GM19099 (cell line): Measurements from ENCODE around the gene RNF138.

Source experiments
- POLR2A ChIP-seq: IDR thresholded peaks from 3 replicates; pipeline ENCODE4 v1.6.1; 2011; ENCODE audit warnings: low read depth; ENCODE audit not compliant: insufficient read length; ENCODE audit errors: extremely low read depth

RNF138 gene, protein sequence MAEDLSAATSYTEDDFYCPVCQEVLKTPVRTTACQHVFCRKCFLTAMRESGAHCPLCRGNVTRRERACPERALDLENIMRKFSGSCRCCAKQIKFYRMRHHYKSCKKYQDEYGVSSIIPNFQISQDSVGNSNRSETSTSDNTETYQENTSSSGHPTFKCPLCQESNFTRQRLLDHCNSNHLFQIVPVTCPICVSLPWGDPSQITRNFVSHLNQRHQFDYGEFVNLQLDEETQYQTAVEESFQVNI

GRCh38 chr18:32091724-32092421, at the start of gene RNF138:
Gene RNF138 (plus strand): TSS chr18:32091874. CDS start chr18:32092777, 903 bp downstream.
- TF ChIP-seq POLR2A = peak; percentile 86

- no peak for TF ChIP-seq POLR2A
These were observed 49.3 kb upstream of the RNF138 start for GRCh38 chr18:32042337-32042736.

DNA sequence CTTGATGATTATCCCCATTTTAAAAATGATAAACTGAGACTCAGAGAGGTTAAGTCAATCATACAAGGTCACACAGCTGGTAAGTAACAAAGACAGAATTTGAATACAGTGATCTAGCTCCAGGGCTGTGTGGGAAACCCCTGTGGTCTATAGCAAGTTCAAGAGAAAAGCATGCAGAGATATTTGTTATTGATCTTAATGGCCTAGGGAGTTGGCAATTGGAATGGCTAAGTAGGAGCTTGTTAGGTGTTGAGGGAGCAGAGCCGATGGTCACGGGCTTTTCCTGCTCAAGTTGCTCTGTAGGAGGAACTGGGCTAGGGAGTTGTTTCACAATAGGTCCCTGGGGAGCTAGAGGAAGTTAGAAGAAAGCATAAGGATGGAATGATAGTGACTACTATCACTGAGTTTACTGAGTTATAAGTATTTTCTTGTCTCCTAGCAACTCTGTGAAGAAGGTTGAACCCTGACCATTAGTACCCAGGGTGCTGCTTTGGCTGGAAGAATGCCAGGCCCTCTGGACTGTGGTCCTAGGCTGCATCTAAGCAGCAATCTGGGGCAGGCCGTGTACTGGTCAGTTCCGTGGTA, 43.1 kb upstream of the RNF138 start:
- TF ChIP-seq POLR2A = no peak

DNA sequence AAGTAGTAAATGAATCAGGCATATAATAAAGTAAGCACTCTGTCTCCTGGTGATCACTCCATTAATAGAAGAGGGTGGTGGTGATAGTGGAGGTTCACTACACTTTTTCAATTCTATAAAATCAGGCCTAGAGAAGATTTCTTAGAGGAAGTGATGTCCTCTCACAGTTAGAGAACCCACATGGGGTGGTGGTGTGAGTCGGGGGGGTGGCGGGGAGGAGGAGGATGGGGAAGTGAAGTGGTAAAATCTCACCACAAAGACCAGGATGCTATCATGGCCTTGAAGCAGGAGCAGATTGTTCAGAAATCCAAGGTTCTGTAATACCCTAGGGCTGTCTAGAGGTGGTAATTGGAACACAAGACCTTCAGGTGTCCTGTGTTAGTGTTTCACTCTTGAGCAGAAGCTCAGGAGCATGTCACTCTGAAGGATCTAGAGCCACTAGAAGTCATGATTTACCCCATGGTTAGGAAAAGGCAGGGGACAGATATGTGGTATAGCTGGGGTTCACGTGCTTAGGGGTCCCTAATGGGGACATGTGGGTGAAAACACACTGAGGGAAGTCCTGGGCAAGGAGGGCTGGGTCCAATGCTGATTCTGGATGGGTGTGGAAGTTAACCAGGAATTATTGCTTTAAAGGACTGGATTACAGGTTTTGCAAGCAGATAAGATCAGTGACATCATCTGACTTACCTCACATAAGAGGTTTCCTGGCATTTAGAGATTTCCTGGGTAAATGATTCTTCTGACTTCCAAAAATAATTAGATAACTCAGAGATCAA, 42.1 kb upstream of the RNF138 start:
- TF ChIP-seq POLR2A = no peak

DNA sequence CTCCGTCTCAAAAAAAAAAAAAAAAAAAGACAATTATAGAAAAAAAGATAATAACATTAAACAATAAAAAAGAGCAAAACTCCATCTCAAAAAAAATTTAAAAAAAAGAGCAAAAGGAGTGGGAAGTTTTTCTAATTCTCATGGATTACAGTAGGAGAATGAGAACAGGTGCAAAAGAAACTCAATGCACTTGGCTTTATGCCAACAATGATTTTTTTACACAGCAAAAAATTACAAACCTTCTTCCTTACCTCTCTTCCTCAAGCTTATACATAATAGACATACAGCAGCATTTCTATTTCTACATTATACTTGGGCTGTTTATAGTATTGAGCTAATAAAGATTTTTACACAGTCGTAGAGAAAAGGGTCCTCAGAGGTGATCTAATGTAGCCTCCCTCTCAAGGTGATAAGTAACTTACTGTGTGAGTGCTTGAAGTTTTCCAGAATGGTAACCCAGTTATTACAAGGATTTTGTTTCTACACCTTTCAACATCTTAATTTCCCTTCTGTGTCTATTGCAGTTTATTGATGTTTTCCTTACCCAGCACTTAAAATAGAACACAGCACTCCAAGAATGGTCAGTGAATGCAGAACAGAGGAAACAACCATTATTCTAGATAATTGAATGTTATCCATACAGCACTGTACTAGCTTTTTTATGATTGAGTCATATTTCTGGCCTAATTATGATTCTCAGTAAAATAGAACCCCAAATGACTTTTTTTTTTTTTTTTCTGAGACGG, 34.9 kb upstream of the RNF138 start:
- TF ChIP-seq POLR2A = no peak

DNA sequence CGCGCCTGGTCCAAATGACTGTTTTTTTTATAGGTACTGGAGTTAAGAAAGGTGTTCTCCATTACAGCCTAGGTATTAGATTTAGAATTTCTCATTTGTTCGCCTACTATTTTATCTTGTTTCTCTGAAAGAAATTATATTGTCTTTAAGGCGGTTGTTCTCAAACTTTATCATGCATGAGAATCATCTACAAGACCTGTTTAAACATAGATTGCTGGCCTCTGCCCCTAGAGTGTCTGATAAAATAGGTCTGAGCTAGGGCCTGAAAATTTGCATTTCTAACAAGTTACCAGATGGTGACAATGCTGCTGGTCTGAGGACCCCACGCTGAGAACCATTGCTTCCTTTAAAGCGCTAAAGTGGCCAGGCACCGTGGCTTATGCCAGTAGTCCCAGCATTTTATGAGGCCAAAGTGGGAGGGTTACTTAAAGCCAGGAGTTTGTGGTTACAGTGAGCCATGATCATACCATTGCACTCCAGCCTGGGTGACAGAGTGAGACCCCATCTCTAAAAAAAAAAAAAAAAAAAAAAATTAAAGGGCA, 34.0 kb upstream of the RNF138 start:
- TF ChIP-seq POLR2A = no peak

DNA sequence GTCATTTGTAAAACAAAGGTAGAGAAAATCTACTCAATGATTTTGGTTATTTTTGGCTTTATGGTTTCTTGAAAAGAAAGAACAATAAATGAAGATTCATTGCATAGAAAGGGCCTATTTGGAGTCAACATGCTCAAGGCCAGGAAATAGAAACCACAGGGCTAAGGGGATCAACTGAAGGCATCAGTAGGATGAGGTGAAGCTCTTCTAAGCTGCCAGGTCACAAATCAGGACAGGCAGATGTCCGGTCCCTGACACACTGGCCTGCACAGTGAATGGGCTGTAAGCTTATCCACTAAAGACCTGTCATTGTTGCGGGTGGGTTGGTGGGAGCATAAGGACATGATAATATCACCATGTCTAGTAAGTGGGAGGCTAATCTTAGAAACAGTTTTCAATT, 31.6 kb upstream of the RNF138 start:
- TF ChIP-seq POLR2A = no peak

DNA sequence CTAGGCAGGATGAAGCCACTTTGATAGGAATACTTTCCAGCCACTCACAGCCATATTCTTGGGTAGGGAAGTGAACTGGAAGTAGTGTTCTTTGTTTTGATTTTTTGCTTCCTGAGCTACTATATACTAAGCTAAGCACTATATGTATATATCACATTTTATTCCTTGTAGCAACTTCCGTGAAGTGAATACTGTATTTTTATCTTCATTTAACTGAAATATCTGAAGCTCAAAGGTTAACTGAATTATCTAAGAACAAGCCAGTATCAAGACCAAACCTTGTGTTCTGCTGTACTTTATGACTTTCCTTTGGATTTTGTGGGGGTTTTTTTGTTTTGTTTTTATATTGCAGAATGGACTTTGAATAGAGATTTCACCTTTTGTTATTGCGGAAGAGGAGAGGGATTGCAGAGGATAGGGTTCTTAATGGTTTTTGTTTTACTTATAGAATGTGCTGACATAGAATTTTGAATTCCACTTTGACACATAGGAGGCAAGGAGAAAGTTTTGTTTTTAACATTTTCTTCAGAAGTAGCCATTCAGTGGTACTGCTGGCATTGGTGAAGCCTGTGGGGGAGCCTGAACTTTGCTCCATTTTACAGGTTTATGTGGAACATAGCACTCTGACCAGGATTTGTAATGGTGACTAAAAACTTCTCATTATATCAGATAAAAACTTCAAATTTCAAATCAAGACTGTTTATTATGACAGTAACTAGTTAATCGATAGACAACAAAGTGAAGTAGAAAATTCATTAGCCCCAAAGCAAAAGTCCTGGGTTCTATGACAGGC, 24.1 kb upstream of the RNF138 start:
- TF ChIP-seq POLR2A = no peak

DNA sequence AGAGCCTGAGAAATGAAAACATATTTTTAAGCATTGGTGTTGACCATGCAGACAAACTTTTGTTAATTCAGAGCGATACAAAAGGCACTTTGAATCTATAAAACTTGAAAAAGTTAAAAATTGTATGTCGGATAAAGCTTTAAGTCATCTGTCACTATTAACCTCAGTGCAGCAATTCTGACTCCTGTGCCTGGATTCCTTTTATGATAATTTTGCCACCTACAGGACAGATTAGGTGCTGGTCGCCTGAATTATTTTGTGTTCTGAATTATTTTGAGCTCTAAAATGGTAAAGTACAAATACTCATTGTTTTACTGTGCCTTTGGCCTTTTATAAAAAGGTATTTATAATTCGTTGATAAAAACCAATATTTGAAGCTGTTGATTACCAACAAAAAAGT, 19.4 kb upstream of the RNF138 start:
- TF ChIP-seq POLR2A = no peak

GRCh38 chr18:32074206-32074605, 17.5 kb upstream of the RNF138 start:
- TF ChIP-seq POLR2A = no peak

- no peak for TF ChIP-seq POLR2A
These were observed 12.8 kb upstream of the RNF138 start for GRCh38 chr18:32078845-32079244.

- TF ChIP-seq POLR2A = no peak
These were observed 9.8 kb upstream of the RNF138 start for GRCh38 chr18:32081881-32082280.

DNA sequence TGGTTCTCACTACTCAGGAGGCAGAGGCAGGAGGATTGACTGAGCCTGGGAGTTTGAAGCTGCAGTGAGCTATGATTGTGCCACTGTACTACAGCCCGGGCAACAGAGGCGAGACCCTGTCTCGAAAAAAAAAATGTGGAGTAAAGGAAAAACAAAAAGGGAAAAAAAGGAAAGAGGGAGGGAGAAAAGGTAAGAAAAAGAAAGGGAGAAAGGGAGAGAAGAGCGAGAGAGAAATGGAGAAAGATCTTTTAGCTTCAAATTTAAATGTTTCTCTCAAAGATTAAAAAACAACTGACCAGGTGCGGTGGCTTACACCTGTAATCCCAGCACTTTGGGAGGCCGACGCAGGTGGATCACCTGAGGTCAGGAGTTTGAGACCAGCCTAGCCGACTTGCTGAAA, 7.9 kb upstream of the RNF138 start:
- TF ChIP-seq POLR2A = no peak

GRCh38 chr18:32086881-32087280, 4.8 kb upstream of the RNF138 start:
- TF ChIP-seq POLR2A = no peak
